HepG2 (cell line): ENCODE results near the gene CKB. TPM values are rescaled to one million over a fixed set of nuclear protein-coding genes. Genes with fewer than 3 reads are reported as not detected.

ENCODE experiments used
- BRF2 ChIP-seq: sonication (generic); formaldehyde crosslinking; IDR thresholded peaks from 2 replicates; pipeline ENCODE4 v1.8.1; 2022; ENCODE audit warnings: mild to moderate bottlenecking, missing genetic modification reagents
- E2F2 ChIP-seq: sonication (generic); formaldehyde crosslinking; IDR thresholded peaks from 2 replicates; pipeline ENCODE4 v1.4.0; 2020; ENCODE audit warnings: missing genetic modification reagents, borderline replicate concordance
- ETV5 ChIP-seq: IDR thresholded peaks from 2 replicates; pipeline ENCODE4 v1.6.1; 2018; ENCODE audit warnings: missing biosample characterization, missing genetic modification reagents, inconsistent platforms, borderline replicate concordance
- FOSL2 ChIP-seq: sonication (generic); formaldehyde crosslinking; IDR thresholded peaks from 2 replicates; pipeline ENCODE4 v1.4.0; 2020; ENCODE audit warnings: missing genetic modification reagents
- GMEB1 ChIP-seq: sonication (generic); formaldehyde crosslinking; IDR thresholded peaks from 2 replicates; pipeline ENCODE4 v1.5.1; 2020; ENCODE audit warnings: missing genetic modification reagents, mild to moderate bottlenecking, borderline replicate concordance
- HNF4A ChIP-seq: sonication (generic); formaldehyde crosslinking; IDR thresholded peaks from 2 replicates; pipeline ENCODE4 v1.4.0; 2020; ENCODE audit warnings: missing genetic modification reagents
- IRX3 ChIP-seq: sonication (generic); formaldehyde crosslinking; IDR thresholded peaks from 2 replicates; pipeline ENCODE4 v1.8.1; 2023; ENCODE audit warnings: mild to moderate bottlenecking, low read depth, missing genetic modification reagents, borderline replicate concordance
- JUND ChIP-seq: sonication (generic); formaldehyde crosslinking; IDR thresholded peaks from 2 replicates; pipeline ENCODE4 v1.8.0; 2022; ENCODE audit warnings: mild to moderate bottlenecking, missing genetic modification reagents
- KAT2B ChIP-seq: fragments of 150-350 bp; IDR thresholded peaks from 2 replicates; pipeline ENCODE4 v1.6.1; 2014; ENCODE audit warnings: low read depth, low read length, borderline replicate concordance
- KLF6 ChIP-seq: IDR thresholded peaks from 2 replicates; pipeline ENCODE4 v1.8.0; 2016; ENCODE audit warnings: missing biosample characterization, missing genetic modification reagents
- MTF2 ChIP-seq: sonication (generic); formaldehyde crosslinking; IDR thresholded peaks from 2 replicates; pipeline ENCODE4 v1.5.0; 2020; ENCODE audit warnings: missing genetic modification reagents, borderline replicate concordance
- RAD21 ChIP-seq: fragments of 450-650 bp; formaldehyde crosslinking; IDR thresholded peaks from 2 replicates; pipeline ENCODE4 v1.5.0; 2020; ENCODE audit warnings: mild to moderate bottlenecking
- RBFOX2 ChIP-seq: fragments of 200-400 bp; formaldehyde crosslinking; IDR thresholded peaks from 2 replicates; pipeline ENCODE4 v1.6.1; 2017; ENCODE audit warnings: low read depth, mild to moderate bottlenecking, low read length
- ZBTB1 ChIP-seq: sonication (generic); formaldehyde crosslinking; IDR thresholded peaks from 2 replicates; pipeline ENCODE4 v1.4.0; 2020; ENCODE audit warnings: missing genetic modification reagents, borderline replicate concordance
- ZIK1 ChIP-seq: sonication (generic); formaldehyde crosslinking; IDR thresholded peaks from 2 replicates; pipeline ENCODE4 v1.5.0; 2020; ENCODE audit warnings: mild to moderate bottlenecking, low read depth, missing genetic modification reagents, borderline replicate concordance
- ZKSCAN8 ChIP-seq: IDR thresholded peaks from 2 replicates; pipeline ENCODE4 v1.6.1; 2016; ENCODE audit warnings: borderline replicate concordance, missing genetic modification reagents, missing compliant biosample characterization
- ZMYM3 ChIP-seq: sonication (generic); formaldehyde crosslinking; IDR thresholded peaks from 2 replicates; pipeline ENCODE4 v1.5.1; 2020; ENCODE audit warnings: mild to moderate bottlenecking, missing genetic modification reagents
- ZNF143 ChIP-seq: sonication (generic); formaldehyde crosslinking; IDR thresholded peaks from 2 replicates; pipeline ENCODE4 v1.4.0; 2020; ENCODE audit warnings: missing genetic modification reagents
- ZNF160 ChIP-seq: sonication (generic); formaldehyde crosslinking; IDR thresholded peaks from 2 replicates; pipeline ENCODE4 v1.8.0; 2022; ENCODE audit warnings: mild to moderate bottlenecking, inconsistent platforms, missing genetic modification reagents
- ZNF205 ChIP-seq: IDR thresholded peaks from 2 replicates; pipeline ENCODE4 v1.6.1; 2018; ENCODE audit warnings: missing biosample characterization, missing genetic modification reagents
- ZNF232 ChIP-seq: sonication (generic); formaldehyde crosslinking; IDR thresholded peaks from 2 replicates; pipeline ENCODE4 v1.4.0; 2020; ENCODE audit warnings: missing genetic modification reagents, borderline replicate concordance
- ZNF337 ChIP-seq: sonication (generic); formaldehyde crosslinking; IDR thresholded peaks from 2 replicates; pipeline ENCODE4 v1.5.1; 2020; ENCODE audit warnings: missing genetic modification reagents, low read depth, mild to moderate bottlenecking, borderline replicate concordance
- ZNF496 ChIP-seq: sonication (generic); formaldehyde crosslinking; IDR thresholded peaks from 2 replicates; pipeline ENCODE4 v1.8.1; 2023; ENCODE audit warnings: mild to moderate bottlenecking, moderate library complexity, missing genetic modification reagents; ENCODE audit not compliant: insufficient replicate concordance
- ZNF572 ChIP-seq: sonication (generic); formaldehyde crosslinking; IDR thresholded peaks from 2 replicates; pipeline ENCODE4 v1.5.1; 2020; ENCODE audit warnings: mild to moderate bottlenecking, missing genetic modification reagents
- ZZZ3 ChIP-seq: sonication (generic); formaldehyde crosslinking; IDR thresholded peaks from 2 replicates; pipeline ENCODE4 v1.4.0; 2020; ENCODE audit warnings: missing genetic modification reagents, mild to moderate bottlenecking, borderline replicate concordance
- polyA plus RNA-seq, 8 experiments: library from polyadenylated mRNA; depleted of rRNA in 3 of 8; stranded (reverse) in 7 of 8; unstranded in 1 of 8; fragments of >200 nt; fragmentation: Illumina TruSeq in 4 of 8; extraction: Trizol in 4 of 8; gene quantifications; 2 replicates each; pipeline versions ENCODE4 v1.2.1 to v1.2.3, GENCODE V29; 2011 to 2016; ENCODE audit warnings: low read depth in 4 of 8, missing spikeins in 1 of 8, mixed read lengths in 1 of 8; ENCODE audit not compliant: insufficient read depth in 1 of 8
- total RNA-seq, 5 experiments: library from RNA; depleted of rRNA; stranded (reverse); fragments of >200 nt; fragmentation: Illumina TruSeq; extraction: Trizol; gene quantifications; 2 replicates each; pipeline ENCODE4 v1.2.3, GENCODE V29; 2016; ENCODE audit warnings: low read depth in 1 of 5

The CKB gene
- total and polyA plus RNA-seq, 2 of the 13 experiments (the other 11 are each of a cell fraction or from before 2014, with no cell fraction given) = 82.3 to 217 TPM

- TF ChIP-seq MTF2 = no peak
- TF ChIP-seq FOSL2 (CRISPR knock-in tag) = peak; percentile 22; the same call in 1 of the 2 replicates
- TF ChIP-seq ZNF496 (CRISPR knock-in tag) = no peak
- 0 out of 2 replicates have a peak, but pooled peaks have one; percentile 48 for TF ChIP-seq JUND (CRISPR knock-in tag)
- TF ChIP-seq ZZZ3 (CRISPR knock-in tag) = no peak
- TF ChIP-seq ZNF205 (CRISPR knock-in tag) = no peak
- TF ChIP-seq ETV5 (CRISPR knock-in tag) = peak; percentile 79
- TF ChIP-seq KAT2B = no peak
- TF ChIP-seq GMEB1 (CRISPR knock-in tag) = peak; percentile 82
- peak; percentile 10; the same call in 1 of the 2 replicates for TF ChIP-seq RAD21 (CRISPR knock-in tag)
- no peak; the same call in 1 of the 2 replicates for TF ChIP-seq ZIK1
- no peak for TF ChIP-seq ZNF572 (CRISPR knock-in tag)
- TF ChIP-seq ZNF337 = 0 out of 2 replicates have a peak, but pooled peaks have one; percentile 29
- no peak for TF ChIP-seq ZMYM3 (CRISPR knock-in tag)
- TF ChIP-seq E2F2 (CRISPR knock-in tag) = no peak
- peak; percentile 35; the same call in 1 of the 2 replicates for TF ChIP-seq ZNF143 (CRISPR knock-in tag)
- TF ChIP-seq HNF4A = no peak
- 0 out of 2 replicates have a peak, but pooled peaks have one; percentile 23 for TF ChIP-seq BRF2
- no peak for TF ChIP-seq ZNF160 (CRISPR knock-in tag)
- peak; percentile 83 for TF ChIP-seq RBFOX2
- no peak for TF ChIP-seq ZKSCAN8 (CRISPR knock-in tag)
- TF ChIP-seq KLF6 (CRISPR knock-in tag) = peak; percentile 72; the same call in 1 of the 2 replicates
- peak; percentile 42; the same call in 1 of the 2 replicates for TF ChIP-seq IRX3 (CRISPR knock-in tag)
- no peak for TF ChIP-seq ZNF232 (CRISPR knock-in tag)
- TF ChIP-seq ZBTB1 (CRISPR knock-in tag) = peak; percentile 51; the same call in 1 of the 2 replicates
Observed at GRCh38 chr14:103562429-103563225, 40.0 kb upstream of the CKB start, which contains the start of the genes BAG5 and COA8 (continued).
